WI38 (cell line): ENCODE measurements around the gene RBM17.

Source experiments
- H3K4me3 ChIP-seq: 2 replicates; pipeline ENCODE4 v1.5.1; 2011; ENCODE audit warnings: low read depth, mild to moderate bottlenecking, control low read depth, low read length
- CTCF ChIP-seq: IDR thresholded peaks from 2 replicates; pipeline ENCODE4 v1.5.1; 2012; ENCODE audit warnings: low read depth, mild to moderate bottlenecking, control low read depth, low read length

RBM17 gene

DNA sequence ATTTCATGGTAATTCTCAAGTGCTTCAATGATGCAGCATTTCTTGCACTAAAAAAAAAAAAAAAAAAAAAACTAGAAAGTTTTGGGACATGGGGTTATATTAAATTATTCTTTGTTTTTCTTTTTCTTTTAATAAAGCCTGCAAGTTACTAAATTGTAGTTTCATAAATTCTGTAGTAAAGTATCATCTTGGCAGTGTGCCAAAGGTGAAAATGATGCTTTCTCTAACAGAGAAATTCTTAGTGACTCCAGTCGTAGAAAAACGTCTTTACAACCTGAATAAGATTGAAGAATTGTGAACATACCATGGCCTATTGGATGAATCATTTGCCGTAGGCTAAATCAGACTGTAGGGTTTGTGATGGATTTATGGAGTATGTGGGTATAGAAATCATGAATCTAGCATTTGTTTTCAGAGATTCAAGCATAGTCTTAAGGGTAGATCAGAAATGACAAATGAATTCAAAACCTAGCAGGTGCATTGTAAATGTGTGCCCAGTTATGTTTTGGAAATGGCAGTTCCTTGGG is 27.1 kb downstream of the RBM17 start:
- no peak for TF ChIP-seq CTCF
- no peak overlapping the region for H3K4me3 ChIP-seq

GRCh38 chr10:6116806-6117205 is 28.0 kb downstream of the RBM17 start:
- H3K4me3 ChIP-seq, result no peak overlapping the region
- no peak for TF ChIP-seq CTCF

DNA sequence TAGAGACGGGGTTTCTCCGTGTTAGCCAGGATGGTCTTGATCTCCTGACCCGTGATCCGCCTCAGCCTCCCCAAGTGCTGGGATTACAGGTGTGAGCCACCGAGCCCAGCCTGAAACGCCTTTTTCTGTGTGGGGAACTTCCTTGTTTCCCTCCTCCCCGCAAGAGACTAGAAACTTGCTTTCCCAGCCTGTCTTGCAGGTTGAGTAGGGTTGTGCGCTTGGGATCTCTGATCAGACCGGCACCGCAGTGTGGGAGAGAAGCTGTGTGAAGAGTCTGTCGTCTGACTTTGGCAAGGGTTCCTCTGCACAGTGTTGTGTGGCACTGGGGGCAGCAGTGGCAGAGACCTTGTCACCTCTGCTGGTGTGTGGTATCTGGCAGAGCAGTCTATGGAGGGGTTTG is 28.9 kb downstream of the RBM17 start:
- H3K4me3 ChIP-seq, result no peak overlapping the region
- no peak for TF ChIP-seq CTCF

- no peak for TF ChIP-seq CTCF
- no peak overlapping the region for H3K4me3 ChIP-seq
Measured at GRCh38 chr10:6119423-6119822, 30.6 kb downstream of the RBM17 start.

DNA sequence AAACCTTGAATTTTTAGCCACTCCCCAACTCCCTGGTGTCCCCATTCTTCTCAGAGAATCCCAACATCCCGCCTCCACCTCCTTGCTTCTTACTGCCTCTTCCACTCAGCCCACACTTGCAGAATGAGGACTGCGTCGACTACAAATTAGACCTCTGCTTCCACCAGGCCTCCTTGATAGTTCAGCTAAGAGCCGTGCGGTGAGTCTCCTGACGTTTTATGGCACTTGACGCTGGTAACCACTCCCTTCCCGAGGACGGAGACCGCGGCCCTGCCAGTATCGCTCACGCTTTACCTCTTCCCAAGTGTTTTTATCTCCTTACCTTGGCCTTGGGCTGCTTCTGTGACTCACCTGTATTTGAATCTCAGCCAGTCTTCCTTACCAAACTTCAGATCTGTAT is 31.1 kb downstream of the RBM17 start:
- no peak overlapping the region for H3K4me3 ChIP-seq
- TF ChIP-seq CTCF, result no peak

DNA sequence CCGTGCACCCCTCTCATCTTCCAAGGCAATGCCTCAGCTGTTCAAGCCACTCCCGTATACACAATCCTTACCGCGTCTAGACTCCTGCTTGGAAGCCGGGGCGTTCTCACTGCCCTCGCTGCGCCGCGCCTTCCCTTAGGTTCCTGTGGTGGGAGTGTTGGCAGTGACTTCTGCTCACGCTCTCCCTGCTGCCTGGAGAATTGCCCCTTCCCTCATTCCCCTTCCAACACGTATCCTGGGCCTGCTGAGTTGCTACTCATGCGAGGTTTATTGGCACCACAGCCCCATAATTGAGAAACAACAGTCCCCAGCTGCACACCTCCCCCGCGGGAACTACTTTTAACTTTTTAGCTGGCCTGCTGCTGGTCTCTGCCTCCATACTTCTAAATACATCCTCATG is 31.9 kb downstream of the RBM17 start:
- H3K4me3 ChIP-seq, result no peak overlapping the region
- TF ChIP-seq CTCF, result no peak

DNA sequence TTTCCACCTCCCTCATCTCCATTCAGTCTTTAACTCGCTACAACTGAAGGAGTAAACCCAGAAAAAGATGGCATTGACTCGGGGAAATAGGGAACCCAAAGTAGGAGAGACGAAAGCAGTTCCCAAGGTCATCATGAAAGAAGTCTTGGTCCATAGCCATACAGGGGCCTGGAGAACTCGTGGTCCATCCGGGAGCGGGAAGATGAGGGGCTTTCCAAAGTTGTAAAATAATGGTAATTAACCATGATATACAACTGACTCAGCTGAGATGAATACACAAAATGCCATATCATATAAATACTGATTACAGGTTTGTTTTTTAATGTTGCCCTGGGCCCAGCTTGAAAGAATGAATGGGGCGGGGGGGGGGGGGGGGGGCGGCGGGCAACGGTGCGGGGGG is 32.3 kb downstream of the RBM17 start:
- H3K4me3 ChIP-seq, result no peak overlapping the region
- TF ChIP-seq CTCF, result no peak
